ENCODE data around the gene CAMKV. TPM values are rescaled to one million over a fixed set of nuclear protein-coding genes. Genes with fewer than 3 reads are reported as not detected.
A peak's percentile ranks its signal among the peaks of the same experiment; 100 is the strongest.

The CAMKV gene
- total RNA-seq, 2 donors from 2014 or later = not detected

- Histone ChIP-seq H3K36me3 (no peaks in the 10 kb centered on the region), H3K27me3 (no peaks in the 10 kb centered on the region), H3K4me1 (peaks cover 0 to 13% of the 10 kb centered on the region in 2 donors), H3K27ac (peak within 1 kb of the TSS; percentile 82 to 85), H3K4me3 (peak within 1 kb of the TSS; percentile 44 to 59), H3K9me3 (no peaks in the 10 kb centered on the region)
- TF ChIP-seq CTCF (IDR thresholded peaks at IDR 0.05) = peak in 1 of 2 donors; percentile 31
- DNase-seq (ENCODE audit: low spot score) = peak; percentile 94
Observed at GRCh38 chr3:49856181-49857005, 13.3 kb downstream of the CAMKV start, which contains the start of gene TRAIP. TSS of gene TRAIP (minus strand) at chr3:49856564. CDS start at chr3:49856453, 111 bp downstream.

GRCh38 chr3:49855662-49856061 is 14.0 kb downstream of the CAMKV start:
- Histone ChIP-seq H3K27me3 (no peaks in the 10 kb centered on the region), H3K4me3 (peak overlapping the region in 1 of 2 donors; percentile 59), H3K27ac (no peak overlapping the region), H3K9me3 (no peaks in the 10 kb centered on the region), H3K36me3 (no peaks in the 10 kb centered on the region), H3K4me1 (peaks cover 0 to 13% of the 10 kb centered on the region in 2 donors)
- no peak for TF ChIP-seq CTCF (IDR thresholded peaks at IDR 0.05)
- no peak for DNase-seq (ENCODE audit: low spot score)

GRCh38 chr3:49845694-49846093 is 24.0 kb downstream of the CAMKV start:
- H3K4me1 ChIP-seq = peaks cover 0 to 2% of the 10 kb centered on the region in 2 donors
- no peak for TF ChIP-seq CTCF (IDR thresholded peaks at IDR 0.05)
- no peak overlapping the region for H3K27ac ChIP-seq
- DNase-seq (ENCODE audit: low spot score) = no peak
- H3K36me3 ChIP-seq = no peaks in the 10 kb centered on the region
- no peaks in the 10 kb centered on the region for H3K9me3 ChIP-seq
- H3K27me3 ChIP-seq = no peaks in the 10 kb centered on the region
- H3K4me3 ChIP-seq = no peak overlapping the region

- no peak for TF ChIP-seq CTCF (IDR thresholded peaks at IDR 0.05)
- Histone ChIP-seq H3K4me3 (no peak overlapping the region), H3K4me1 (peaks cover 0 to 13% of the 10 kb centered on the region in 2 donors), H3K27me3 (no peaks in the 10 kb centered on the region), H3K36me3 (no peaks in the 10 kb centered on the region), H3K27ac (no peak overlapping the region), H3K9me3 (no peaks in the 10 kb centered on the region)
- DNase-seq (ENCODE audit: low spot score) = no peak
Observed at GRCh38 chr3:49844464-49845183, 25.1 kb downstream of the CAMKV start.

- TF ChIP-seq CTCF (IDR thresholded peaks at IDR 0.05) = no peak
- H3K4me1 ChIP-seq = peaks cover 0 to 19% of the 10 kb centered on the region in 2 donors
- no peak overlapping the region for H3K4me3 ChIP-seq
- no peak overlapping the region for H3K27ac ChIP-seq
- no peak for DNase-seq (ENCODE audit: low spot score)
- H3K36me3 ChIP-seq = no peaks in the 10 kb centered on the region
- no peaks in the 10 kb centered on the region for H3K9me3 ChIP-seq
- no peaks in the 10 kb centered on the region for H3K27me3 ChIP-seq
Observed at GRCh38 chr3:49842843-49843517, 26.7 kb downstream of the CAMKV start.
